ENCODE measurements around the gene DHRSX. TPM values are rescaled to one million over a fixed set of nuclear protein-coding genes. Genes with fewer than 3 reads are reported as not detected.

Gene DHRSX
- total RNA-seq, 3 donors from 2014 or later, result 24.3 to 39.0 (median 29.2) TPM

- DNase-seq (ENCODE audit: low spot score in 2 of 2), result no peak
- Histone ChIP-seq H3K4me3 (no peak overlapping the region), H3K36me3 (no peaks in the 10 kb centered on the region), H3K9me3 (no peaks in the 10 kb centered on the region), H3K4me1 (no peaks in the 10 kb centered on the region), H3K27me3 (no peaks in the 10 kb centered on the region), H3K27ac (no peak overlapping the region)
- intact Hi-C loops (cut with DNase I; ENCODE audit: low total_unique reads), result no loop called here
- TF ChIP-seq POLR2AphosphoS5 (IDR thresholded peaks at IDR 0.05), result no peak
- TF ChIP-seq POLR2A (IDR thresholded peaks at IDR 0.05), result no peak
- no peak for TF ChIP-seq CTCF (IDR thresholded peaks at IDR 0.05)
These were observed 189.3 kb downstream of the DHRSX start for GRCh38 chrX:2311501-2311900.

DNA sequence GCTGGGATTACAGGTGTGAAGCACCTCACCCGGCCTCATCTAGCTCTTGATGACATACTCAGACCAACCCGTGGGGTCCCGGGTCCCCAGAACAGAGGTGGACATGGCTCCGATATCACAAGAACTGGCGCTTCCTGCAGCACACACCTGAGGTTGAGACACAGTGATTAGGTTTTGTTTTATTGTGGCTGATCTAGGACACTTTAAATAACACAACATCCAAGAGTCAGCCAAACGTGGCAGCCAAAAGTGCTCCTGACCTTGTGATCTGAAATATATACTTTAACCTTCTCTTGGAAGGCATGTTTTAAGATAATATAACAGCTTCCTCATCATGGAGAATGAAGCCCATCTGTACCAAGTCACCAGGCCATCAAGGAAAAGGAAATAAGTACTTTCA is 198.9 kb downstream of the DHRSX start:
- Histone ChIP-seq H3K4me1 (no peaks in the 10 kb centered on the region), H3K36me3 (no peaks in the 10 kb centered on the region), H3K27me3 (no peaks in the 10 kb centered on the region), H3K4me3 (no peak overlapping the region), H3K27ac (no peak overlapping the region), H3K9me3 (no peaks in the 10 kb centered on the region)
- intact Hi-C loops (cut with DNase I; ENCODE audit: low total_unique reads), result no loop called here
- TF ChIP-seq POLR2A (IDR thresholded peaks at IDR 0.05) (no peak), POLR2AphosphoS5 (IDR thresholded peaks at IDR 0.05) (no peak), CTCF (IDR thresholded peaks at IDR 0.05) (no peak)
- no peak for DNase-seq (ENCODE audit: low spot score in 2 of 2)

DNA sequence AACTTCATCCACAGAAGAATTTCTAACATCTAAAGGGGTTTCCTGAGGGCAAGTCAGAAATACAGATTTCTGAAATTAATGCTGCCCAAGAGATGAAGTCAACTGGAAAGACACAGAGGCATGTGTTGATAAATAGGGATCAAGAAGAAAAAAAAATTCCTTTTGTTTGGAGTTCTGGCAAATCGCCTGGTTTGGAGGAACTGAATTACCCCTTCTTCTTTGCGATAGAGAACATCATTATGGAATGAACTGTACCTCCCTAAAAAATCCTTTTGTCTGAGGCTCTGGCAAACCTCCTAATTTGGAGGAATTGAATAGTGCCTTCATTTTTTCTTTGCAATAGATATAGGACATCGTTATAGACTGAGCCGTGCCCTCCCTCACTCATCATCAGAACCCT is 200.9 kb downstream of the DHRSX start:
- Histone ChIP-seq H3K36me3 (no peaks in the 10 kb centered on the region), H3K9me3 (no peaks in the 10 kb centered on the region), H3K27me3 (no peaks in the 10 kb centered on the region), H3K4me1 (no peaks in the 10 kb centered on the region), H3K27ac (no peak overlapping the region), H3K4me3 (no peak overlapping the region)
- intact Hi-C loops (cut with DNase I; ENCODE audit: low total_unique reads), result no loop called here
- TF ChIP-seq CTCF (IDR thresholded peaks at IDR 0.05) (no peak), POLR2A (IDR thresholded peaks at IDR 0.05) (no peak), POLR2AphosphoS5 (IDR thresholded peaks at IDR 0.05) (no peak)
- DNase-seq (ENCODE audit: low spot score in 2 of 2), result no peak

DNA sequence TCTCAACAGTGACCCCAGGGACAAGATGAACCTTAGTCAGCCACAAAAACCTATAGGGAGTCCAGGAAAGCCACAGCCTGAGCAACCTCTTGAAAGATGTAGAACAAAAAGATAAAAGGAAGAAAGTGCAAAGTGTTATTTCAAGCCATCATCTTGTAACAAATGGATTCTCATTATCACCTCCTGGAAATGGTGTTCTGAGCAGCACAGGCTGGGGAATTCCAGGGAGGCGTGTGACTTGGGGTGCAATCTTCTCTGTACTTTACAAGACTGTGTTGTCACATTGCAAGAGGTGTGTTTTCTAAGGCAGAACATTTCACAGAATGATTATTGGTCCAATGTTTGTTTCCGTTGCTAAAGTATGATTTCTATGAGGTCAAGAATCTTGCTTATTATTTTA is 214.0 kb downstream of the DHRSX start:
- H3K36me3 ChIP-seq, result no peaks in the 10 kb centered on the region

GRCh38 chrX:2284601-2285000 is 216.2 kb downstream of the DHRSX start:
- TF ChIP-seq POLR2A (IDR thresholded peaks at IDR 0.05), result no peak
- TF ChIP-seq POLR2AphosphoS5 (IDR thresholded peaks at IDR 0.05), result no peak
- intact Hi-C loops (cut with DNase I; ENCODE audit: low total_unique reads), result no loop called here
- no peak for DNase-seq (ENCODE audit: low spot score in 2 of 2)

More for the DNA sequence above, 214.0 kb downstream of the DHRSX start:
- no peak for TF ChIP-seq POLR2A (IDR thresholded peaks at IDR 0.05)
- intact Hi-C loops (cut with DNase I; ENCODE audit: low total_unique reads), result no loop called here
- no peak for DNase-seq (ENCODE audit: low spot score in 2 of 2)
- H3K9me3 ChIP-seq, result no peaks in the 10 kb centered on the region
- no peak overlapping the region for H3K27ac ChIP-seq
- no peaks in the 10 kb centered on the region for H3K4me1 ChIP-seq
- no peaks in the 10 kb centered on the region for H3K27me3 ChIP-seq
- no peak overlapping the region for H3K4me3 ChIP-seq

DNA sequence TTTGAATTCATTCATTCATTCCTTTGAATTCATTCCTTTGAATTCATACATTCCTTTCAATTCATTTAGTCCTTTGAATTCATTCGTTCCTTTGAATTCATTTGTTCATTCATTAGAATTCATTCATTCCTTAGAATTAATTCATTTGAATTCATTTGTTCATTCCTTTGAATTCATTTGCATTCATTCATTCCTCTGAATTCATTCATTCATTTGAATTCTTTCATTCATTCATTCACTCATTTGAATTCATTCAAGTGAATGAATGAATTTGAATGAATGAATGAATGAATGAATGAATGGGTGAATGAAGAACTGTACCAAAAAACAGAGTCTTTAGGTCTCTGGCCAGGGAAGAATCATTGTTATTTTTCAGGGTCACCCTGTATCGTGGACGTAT is 216.6 kb downstream of the DHRSX start:
- TF ChIP-seq POLR2AphosphoS5 (IDR thresholded peaks at IDR 0.05) (no peak), CTCF (IDR thresholded peaks at IDR 0.05) (no peak), POLR2A (IDR thresholded peaks at IDR 0.05) (no peak)
- Histone ChIP-seq H3K36me3 (no peaks in the 10 kb centered on the region), H3K4me3 (no peak overlapping the region), H3K27ac (no peak overlapping the region), H3K9me3 (no peaks in the 10 kb centered on the region), H3K27me3 (no peaks in the 10 kb centered on the region), H3K4me1 (no peaks in the 10 kb centered on the region)
- intact Hi-C loops (cut with DNase I; ENCODE audit: low total_unique reads), result no loop called here
- DNase-seq (ENCODE audit: low spot score in 2 of 2), result no peak

More at GRCh38 chrX:2284601-2285000, 216.2 kb downstream of the DHRSX start:
- Histone ChIP-seq H3K4me1 (no peaks in the 10 kb centered on the region), H3K27me3 (no peaks in the 10 kb centered on the region), H3K4me3 (no peak overlapping the region), H3K9me3 (no peaks in the 10 kb centered on the region), H3K36me3 (no peaks in the 10 kb centered on the region), H3K27ac (no peak overlapping the region)

Data from breast epithelium (tissue), 4 donors.